A549 (cell line): Measurements from ENCODE around the gene LYPD6. TPM values are rescaled to one million over a fixed set of nuclear protein-coding genes. Genes with fewer than 3 reads are reported as not detected.
"Not testable (repeated sequence)": the region's sequence is repeated elsewhere in the genome, so short reads cannot be mapped to it uniquely, and the experiment has no call there.

Source experiments
- ATAC-seq, 2 experiments: fragments of 200-7000 bp in 1 of 2; fragments of >200 bp in 1 of 2; cut with Nextera tagmentation in 1 of 2; cut with Tn5 transposase in 1 of 2; 3 replicates each; pipeline versions ENCODE4 v1.8.0 to v1.9.1; 2018 to 2020; ENCODE audit warnings: mild to moderate bottlenecking in 1 of 2, moderate library complexity in 1 of 2
- CTCF ChIA-PET: fragments of 300-600 bp; sonication (Branson Sonifier 250); formaldehyde crosslinking; extraction: SDS; loops from one replicate; lab custom pipeline; 2021; ENCODE audit warnings: antibody characterized with exemption, inconsistent platforms; lab: Yijun Ruan, JAX
- POLR2A ChIA-PET: fragments of 350-600 bp; formaldehyde crosslinking; extraction: SDS; loops from one replicate; lab custom pipeline; 2021; ENCODE audit warnings: antibody characterized with exemption, inconsistent platforms; lab: Yijun Ruan, JAX
- DNase-seq, 2 experiments: peaks; one replicate each; pipeline versions ENCODE4 v3.0.0 to v3.0.0-alpha.2; 2011 to 2016; ENCODE audit warnings: low read depth in 1 of 2, low spot score in 1 of 2
- FAIRE-seq: peaks from 2 replicates; lab custom pipeline; 2011; peaks lifted over from hg19 to GRCh38; lab: Jason Lieb, UNC
- H3K27ac ChIP-seq, 2 experiments: fragments of >200 bp; sonication (Bioruptor Twin); formaldehyde crosslinking; 3 replicates each; pipeline ENCODE4 v1.5.1; 2016 to 2017
- H3K4me1 ChIP-seq: fragments of >200 bp; sonication (Bioruptor Twin); formaldehyde crosslinking; 3 replicates; pipeline ENCODE4 v1.6.1; 2016
- H3K4me2 ChIP-seq: fragments of >200 bp; sonication (Bioruptor Twin); formaldehyde crosslinking; 3 replicates; pipeline ENCODE4 v1.6.1; 2016
- H3K4me3 ChIP-seq: fragments of >200 bp; sonication (Bioruptor Twin); formaldehyde crosslinking; 3 replicates; pipeline ENCODE4 v1.5.1; 2016
- H3K9me3 ChIP-seq: fragments of >200 bp; sonication (Bioruptor Twin); formaldehyde crosslinking; 3 replicates; pipeline ENCODE4 v1.6.1; 2016
- CBX2 ChIP-seq: fragments of 200-600 bp; sonication (generic); IDR thresholded peaks from 2 replicates; pipeline ENCODE4 v1.6.1; 2016; ENCODE audit warnings: low read depth, mild to moderate bottlenecking, borderline replicate concordance
- CBX8 ChIP-seq: fragments of 200-600 bp; sonication (generic); IDR thresholded peaks from 2 replicates; pipeline ENCODE4 v1.6.1; 2016
- CEBPB ChIP-seq, 2 experiments: fragments of >200 bp in 1 of 2; sonication (Bioruptor Twin) in 1 of 2; formaldehyde crosslinking in 1 of 2; IDR thresholded peaks; 2 replicates each; pipeline ENCODE4 v1.6.1; 2012 to 2016
- EHMT2 ChIP-seq: fragments of 200-600 bp; sonication (generic); IDR thresholded peaks from 2 replicates; pipeline ENCODE4 v1.6.1; 2016; ENCODE audit warnings: antibody characterized with exemption, low read depth, mild to moderate bottlenecking, moderate library complexity
- FOSB ChIP-seq: fragments of 250-450 bp; sonication (Bioruptor Pico); IDR thresholded peaks from 2 replicates; pipeline ENCODE4 v1.5.0; 2020; ENCODE audit warnings: mild to moderate bottlenecking, moderate library complexity
- HEYL ChIP-seq: fragments of 250-450 bp; sonication (Bioruptor Pico); IDR thresholded peaks from 2 replicates; pipeline ENCODE4 v1.8.0; 2021; ENCODE audit warnings: mild to moderate bottlenecking, moderate library complexity
- HOXA7 ChIP-seq: fragments of 250-450 bp; sonication (Bioruptor Pico); IDR thresholded peaks from 2 replicates; pipeline ENCODE4 v1.5.0; 2020; ENCODE audit warnings: mild to moderate bottlenecking, moderate library complexity
- HOXB13 ChIP-seq: fragments of 250-450 bp; sonication (Bioruptor Pico); IDR thresholded peaks from 2 replicates; pipeline ENCODE4 v1.5.0; 2020; ENCODE audit warnings: low read depth, mild to moderate bottlenecking, moderate library complexity
- HOXB5 ChIP-seq: fragments of 250-450 bp; sonication (Bioruptor Pico); IDR thresholded peaks from 2 replicates; pipeline ENCODE4 v1.5.0; 2020; ENCODE audit warnings: mild to moderate bottlenecking, moderate library complexity
- MAFK ChIP-seq: fragments of 450-650 bp; IDR thresholded peaks from 2 replicates; pipeline ENCODE4 v1.6.1; 2014; ENCODE audit not compliant: partially characterized antibody
- MAZ ChIP-seq: fragments of 150-350 bp; IDR thresholded peaks from 2 replicates; pipeline ENCODE4 v1.6.1; 2014; ENCODE audit warnings: antibody characterized with exemption, low read depth, low read length, borderline replicate concordance
- POLR2AphosphoS2 ChIP-seq: conservative IDR thresholded peaks from 2 replicates; pipeline ENCODE4 v1.6.1; 2012; ENCODE audit warnings: low read length, improper control_type of control experiment, inconsistent platforms
- RAD21 ChIP-seq, 2 experiments: fragments of >200 bp in 1 of 2; sonication (Bioruptor Twin) in 1 of 2; formaldehyde crosslinking in 1 of 2; IDR thresholded peaks in 1 of 2; conservative IDR thresholded peaks in 1 of 2; 2 replicates in 1 of 2; 3 replicates in 1 of 2; pipeline ENCODE4 v1.6.1; 2012 to 2018; ENCODE audit warnings: inconsistent platforms in 1 of 2
- SMC3 ChIP-seq: fragments of >200 bp; sonication (Bioruptor Twin); formaldehyde crosslinking; IDR thresholded peaks from 3 replicates; pipeline ENCODE4 v1.6.1; 2018; ENCODE audit warnings: inconsistent platforms
- TP53 ChIP-seq: fragments of 250-450 bp; sonication (Bioruptor Pico); IDR thresholded peaks from 2 replicates; pipeline ENCODE4 v1.5.0; 2021; ENCODE audit warnings: mild to moderate bottlenecking, moderate library complexity
- ZFP36 ChIP-seq: fragments of 450-650 bp; IDR thresholded peaks from 2 replicates; pipeline ENCODE4 v1.6.1; 2014; ENCODE audit warnings: borderline replicate concordance; ENCODE audit not compliant: partially characterized antibody
- ZNF302 ChIP-seq: fragments of 250-450 bp; sonication (Bioruptor Pico); IDR thresholded peaks from 2 replicates; pipeline ENCODE4 v1.9.0; 2021; ENCODE audit warnings: inconsistent platforms, mild to moderate bottlenecking, moderate library complexity
- ZSCAN20 ChIP-seq: fragments of 250-450 bp; sonication (Bioruptor Pico); IDR thresholded peaks from 2 replicates; pipeline ENCODE4 v1.8.0; 2022; ENCODE audit warnings: mild to moderate bottlenecking, moderate library complexity
- WGBS: methylation state at CpG from one replicate; pipeline ENCODE4 v1.1.6; 2017; ENCODE audit errors: missing lambda C conversion rate; 5-methylcytosine and 5-hydroxymethylcytosine counted together
- polyA plus RNA-seq, 4 experiments: library from polyadenylated mRNA; depleted of rRNA in 3 of 4; stranded (reverse); fragments of >200 nt; fragmentation: RNase III in 1 of 4; extraction: RNeasy Plus Mini Kit Qiagen cat#74134 plus additional on column Dnase treatment in 1 of 4; gene quantifications; 2 replicates in 3 of 4; 3 replicates in 1 of 4; pipeline ENCODE4 v1.2.3, GENCODE V29; 2011 to 2017
- TF ChIP-seq, protein P1 (sequence below): fragments of 450-650 bp; IDR thresholded peaks from 2 replicates; pipeline ENCODE4 v1.6.1; 2014; ENCODE audit warnings: antibody characterized with exemption
- TF ChIP-seq, protein P2 (sequence below): IDR thresholded peaks from 2 replicates; pipeline ENCODE4 v1.6.1; 2012
- TF ChIP-seq, protein P3 (sequence below): fragments of 250-450 bp; sonication (Bioruptor Pico); IDR thresholded peaks from 2 replicates; pipeline ENCODE4 v1.5.0; 2020; ENCODE audit warnings: low read depth, mild to moderate bottlenecking, moderate library complexity
- TF ChIP-seq, protein P4 (sequence below): fragments of >200 bp; sonication (Bioruptor Twin); formaldehyde crosslinking; IDR thresholded peaks from 3 replicates; pipeline ENCODE4 v1.5.1; 2016

The LYPD6 gene
- polyA plus RNA-seq, 2 of the 4 experiments (the other 2 are of a cell fraction), result 0.08 to 0.09 TPM

DNA sequence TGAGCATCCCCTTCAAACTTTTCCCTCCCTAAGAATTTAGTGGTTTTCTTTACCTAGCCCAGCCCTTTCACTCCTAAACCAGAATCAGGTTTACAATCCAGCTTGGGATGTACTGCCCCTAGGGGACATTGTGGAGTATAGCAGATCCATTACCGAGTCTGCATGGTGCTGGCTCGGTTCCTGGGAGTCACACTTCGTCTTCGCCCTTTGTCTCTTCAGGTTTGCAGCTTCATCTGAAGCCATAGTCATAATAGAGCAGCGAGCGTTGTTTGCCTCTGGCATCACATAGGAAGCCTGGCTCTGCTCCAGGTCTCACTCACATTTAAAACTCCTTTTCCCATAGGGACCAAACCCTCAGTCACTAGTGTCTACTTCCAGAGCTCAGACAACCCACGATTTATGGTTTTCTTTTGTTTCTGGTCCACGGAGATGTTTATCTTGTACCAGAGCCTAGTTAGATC lies 16.8 kb upstream of the LYPD6 start:
- FAIRE-seq, result no peak

DNA sequence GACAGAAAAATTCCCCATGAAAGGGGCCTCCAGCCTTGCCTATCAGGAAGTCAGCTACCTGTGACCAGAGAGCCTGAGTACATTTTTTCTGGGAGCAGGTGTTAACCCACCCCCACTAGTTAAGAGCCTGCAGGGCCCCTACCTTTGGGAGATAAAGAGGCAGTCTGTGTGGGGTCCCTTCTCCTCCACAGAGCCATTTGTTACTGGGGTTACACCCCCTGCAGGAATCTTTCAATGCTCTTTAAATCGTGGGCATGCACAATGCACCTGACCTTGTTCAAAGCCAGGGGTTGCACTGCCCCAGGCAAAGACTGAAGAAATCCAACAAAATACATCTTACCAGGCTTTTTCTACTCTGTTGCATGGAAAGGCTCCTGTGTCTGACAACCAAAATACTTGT lies 15.7 kb upstream of the LYPD6 start:
- no peak for FAIRE-seq
- 20% methylated on average over 1 of the region's 1 CpG for WGBS
- no peak overlapping the region for H3K27ac ChIP-seq
- no peak for TF ChIP-seq TP53
- no peak for TF ChIP-seq ZFP36
- no peak for TF ChIP-seq CEBPB (IDR thresholded peaks at IDR 0.05)
- TF ChIP-seq, protein P1, sequence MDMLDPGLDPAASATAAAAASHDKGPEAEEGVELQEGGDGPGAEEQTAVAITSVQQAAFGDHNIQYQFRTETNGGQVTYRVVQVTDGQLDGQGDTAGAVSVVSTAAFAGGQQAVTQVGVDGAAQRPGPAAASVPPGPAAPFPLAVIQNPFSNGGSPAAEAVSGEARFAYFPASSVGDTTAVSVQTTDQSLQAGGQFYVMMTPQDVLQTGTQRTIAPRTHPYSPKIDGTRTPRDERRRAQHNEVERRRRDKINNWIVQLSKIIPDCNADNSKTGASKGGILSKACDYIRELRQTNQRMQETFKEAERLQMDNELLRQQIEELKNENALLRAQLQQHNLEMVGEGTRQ, result no peak
- TF ChIP-seq HOXB13 (CRISPR knock-in tag), result no peak
- no peak for TF ChIP-seq CBX8
- no peak for TF ChIP-seq EHMT2
- TF ChIP-seq HEYL, result no peak
- TF ChIP-seq MAZ, result no peak
- TF ChIP-seq, protein P2, sequence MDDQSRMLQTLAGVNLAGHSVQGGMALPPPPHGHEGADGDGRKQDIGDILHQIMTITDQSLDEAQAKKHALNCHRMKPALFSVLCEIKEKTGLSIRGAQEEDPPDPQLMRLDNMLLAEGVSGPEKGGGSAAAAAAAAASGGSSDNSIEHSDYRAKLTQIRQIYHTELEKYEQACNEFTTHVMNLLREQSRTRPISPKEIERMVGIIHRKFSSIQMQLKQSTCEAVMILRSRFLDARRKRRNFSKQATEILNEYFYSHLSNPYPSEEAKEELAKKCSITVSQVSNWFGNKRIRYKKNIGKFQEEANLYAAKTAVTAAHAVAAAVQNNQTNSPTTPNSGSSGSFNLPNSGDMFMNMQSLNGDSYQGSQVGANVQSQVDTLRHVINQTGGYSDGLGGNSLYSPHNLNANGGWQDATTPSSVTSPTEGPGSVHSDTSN, result no peak
- TF ChIP-seq ZNF302 (CRISPR knock-in tag), result no peak
- no peak for TF ChIP-seq RAD21 (conservative IDR thresholded peaks at IDR 0.05 in 1 of 2, IDR thresholded peaks at IDR 0.05 in 1 of 2)
- TF ChIP-seq ZSCAN20 (CRISPR knock-in tag), result no peak
- TF ChIP-seq FOSB, result no peak
- TF ChIP-seq, protein P3, sequence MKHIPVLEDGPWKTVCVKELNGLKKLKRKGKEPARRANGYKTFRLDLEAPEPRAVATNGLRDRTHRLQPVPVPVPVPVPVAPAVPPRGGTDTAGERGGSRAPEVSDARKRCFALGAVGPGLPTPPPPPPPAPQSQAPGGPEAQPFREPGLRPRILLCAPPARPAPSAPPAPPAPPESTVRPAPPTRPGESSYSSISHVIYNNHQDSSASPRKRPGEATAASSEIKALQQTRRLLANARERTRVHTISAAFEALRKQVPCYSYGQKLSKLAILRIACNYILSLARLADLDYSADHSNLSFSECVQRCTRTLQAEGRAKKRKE (CRISPR knock-in tag), result no peak
- ChIA-PET POLR2A (no interaction called here), CTCF (interaction anchor here (0.6 to 2.6 kb wide), 2 partner anchors 10 to 298 kb away, joined by 3 to 6 read pairs; no protein-coding TSS in a partner anchor)
- H3K9me3 ChIP-seq, result no peaks in the 10 kb centered on the region
- DNase-seq, result no peak
- H3K4me3 ChIP-seq, result no peak overlapping the region
- ATAC-seq, result no peak
- no peak overlapping the region for H3K4me2 ChIP-seq
- H3K4me1 ChIP-seq, result no peaks in the 10 kb centered on the region

More for the DNA sequence above, 16.8 kb upstream of the LYPD6 start:
- peak; percentile 43 to 45 for DNase-seq
- POLR2A ChIA-PET, result no interaction called here
- no peak overlapping the region for H3K27ac ChIP-seq
- TF ChIP-seq CBX8 (no peak), POLR2AphosphoS2 (no peak), SMC3 (0 out of 3 replicates have a peak, but pooled peaks have one; percentile 18), RAD21 (conservative IDR thresholded peaks at IDR 0.05 in 1 of 2, IDR thresholded peaks at IDR 0.05 in 1 of 2) (peak in 1 of 2 experiments; percentile 51; a peak in 2 of 5 replicates)
- TF ChIP-seq, protein P4, sequence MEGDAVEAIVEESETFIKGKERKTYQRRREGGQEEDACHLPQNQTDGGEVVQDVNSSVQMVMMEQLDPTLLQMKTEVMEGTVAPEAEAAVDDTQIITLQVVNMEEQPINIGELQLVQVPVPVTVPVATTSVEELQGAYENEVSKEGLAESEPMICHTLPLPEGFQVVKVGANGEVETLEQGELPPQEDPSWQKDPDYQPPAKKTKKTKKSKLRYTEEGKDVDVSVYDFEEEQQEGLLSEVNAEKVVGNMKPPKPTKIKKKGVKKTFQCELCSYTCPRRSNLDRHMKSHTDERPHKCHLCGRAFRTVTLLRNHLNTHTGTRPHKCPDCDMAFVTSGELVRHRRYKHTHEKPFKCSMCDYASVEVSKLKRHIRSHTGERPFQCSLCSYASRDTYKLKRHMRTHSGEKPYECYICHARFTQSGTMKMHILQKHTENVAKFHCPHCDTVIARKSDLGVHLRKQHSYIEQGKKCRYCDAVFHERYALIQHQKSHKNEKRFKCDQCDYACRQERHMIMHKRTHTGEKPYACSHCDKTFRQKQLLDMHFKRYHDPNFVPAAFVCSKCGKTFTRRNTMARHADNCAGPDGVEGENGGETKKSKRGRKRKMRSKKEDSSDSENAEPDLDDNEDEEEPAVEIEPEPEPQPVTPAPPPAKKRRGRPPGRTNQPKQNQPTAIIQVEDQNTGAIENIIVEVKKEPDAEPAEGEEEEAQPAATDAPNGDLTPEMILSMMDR, result peak; percentile 41
- TF ChIP-seq, all 56 proteins: peak for 3
- peak; percentile 68 to 91; a peak in 5 of 6 replicates for ATAC-seq
- Histone ChIP-seq H3K4me3 (no peak overlapping the region), H3K9me3 (no peaks in the 10 kb centered on the region), H3K4me1 (no peaks in the 10 kb centered on the region), H3K4me2 (0 out of 3 replicates have a peak overlapping the region, but pooled peaks have one; percentile 37)
- WGBS, result 3% methylated on average over 8 of the region's 8 CpGs
- CTCF ChIA-PET, result interaction anchor here (0.6 to 2.6 kb wide), 2 partner anchors 207 to 297 kb away, joined by 3 to 6 read pairs; no protein-coding TSS in a partner anchor

DNA sequence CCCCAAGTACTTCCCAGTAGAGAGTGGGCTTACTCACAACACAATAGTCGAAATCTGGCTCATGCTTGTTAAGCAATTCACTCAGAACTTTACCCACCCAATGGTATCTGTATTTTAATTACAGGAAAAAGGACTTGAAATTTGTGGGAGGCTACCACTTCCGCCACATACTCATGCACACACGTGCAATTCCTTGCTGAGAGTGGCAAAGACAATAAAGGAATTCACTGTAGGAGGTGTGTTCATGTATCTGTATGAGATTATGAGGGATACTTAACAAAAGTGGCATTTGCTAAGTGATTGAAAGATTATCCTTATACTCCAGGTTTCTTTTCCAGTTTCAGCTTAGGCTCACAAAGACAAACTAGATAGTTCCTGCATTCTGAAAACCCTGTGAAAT lies 14.9 kb upstream of the LYPD6 start:
- H3K27ac ChIP-seq, result no peak overlapping the region
- no peaks in the 10 kb centered on the region for H3K9me3 ChIP-seq
- FAIRE-seq, result no peak
- DNase-seq, result no peak
- ChIA-PET POLR2A (no interaction called here), CTCF (interaction anchor here (0.7 kb wide), 1 partner anchor 9 kb away, joined by 3 read pairs; no protein-coding TSS in a partner anchor)
- WGBS, result 6% methylated on average over 3 of the region's 3 CpGs
- H3K4me1 ChIP-seq, result no peaks in the 10 kb centered on the region
- H3K4me2 ChIP-seq, result no peak overlapping the region
- no peak for TF ChIP-seq CBX2
- no peak for TF ChIP-seq HOXA7 (CRISPR knock-in tag)
- TF ChIP-seq MAFK, result no peak
- no peak for TF ChIP-seq HOXB5 (CRISPR knock-in tag)
- no peak overlapping the region for H3K4me3 ChIP-seq
- ATAC-seq, result no peak

DNA sequence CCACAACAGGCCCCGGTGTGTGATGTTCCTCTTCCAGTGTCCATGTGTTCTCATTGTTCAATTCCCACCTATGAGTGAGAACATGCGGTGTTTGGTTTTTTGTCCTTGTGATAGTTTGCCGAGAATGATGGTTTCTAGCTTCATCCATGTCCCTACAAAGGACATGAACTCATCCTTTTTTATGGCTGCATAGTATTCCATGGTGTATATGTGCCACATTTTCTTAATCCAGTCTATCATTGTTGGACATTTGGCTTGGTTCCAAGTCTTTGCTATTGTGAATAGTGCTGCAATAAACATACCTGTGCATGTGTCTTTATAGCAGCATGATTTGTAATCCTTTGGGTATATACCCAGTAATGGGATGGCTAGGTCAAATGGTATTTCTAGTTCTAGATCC lies 11.8 kb upstream of the LYPD6 start:
- H3K4me1 ChIP-seq, ATAC-seq, CTCF ChIA-PET, H3K4me3 ChIP-seq, H3K27ac ChIP-seq, FAIRE-seq, DNase-seq, POLR2A ChIA-PET, H3K4me2 ChIP-seq, H3K9me3 ChIP-seq: not testable (repeated sequence)
- 36% methylated on average over 2 of the region's 3 CpGs for WGBS
